Astrocyte of the spinal cord (primary cell): ENCODE measurements around the gene THEMIS2.
"Not testable (repeated sequence)": the region's sequence is repeated elsewhere in the genome, so short reads cannot be mapped to it uniquely, and the experiment has no call there.

Experiments used
- DNase-seq: peaks from one replicate; pipeline ENCODE4 v3.0.0; 2011; ENCODE audit warnings: low read depth, low spot score
- H3K4me3 ChIP-seq: 2 replicates; pipeline ENCODE4 v1.5.1; 2011; ENCODE audit warnings: low read depth, mild to moderate bottlenecking, low read length, moderate library complexity
- in situ Hi-C: cut with HindIII; loops from 2 replicates; pipeline ENCODE4 v1.10.0; 2017; ENCODE audit warnings: low sequenced_read_pairs
- TF ChIP-seq, protein P1 (sequence below): IDR thresholded peaks from 2 replicates; pipeline ENCODE4 v1.5.1; 2012; ENCODE audit warnings: low read depth, mild to moderate bottlenecking, low read length, inconsistent platforms

Gene THEMIS2

DNA sequence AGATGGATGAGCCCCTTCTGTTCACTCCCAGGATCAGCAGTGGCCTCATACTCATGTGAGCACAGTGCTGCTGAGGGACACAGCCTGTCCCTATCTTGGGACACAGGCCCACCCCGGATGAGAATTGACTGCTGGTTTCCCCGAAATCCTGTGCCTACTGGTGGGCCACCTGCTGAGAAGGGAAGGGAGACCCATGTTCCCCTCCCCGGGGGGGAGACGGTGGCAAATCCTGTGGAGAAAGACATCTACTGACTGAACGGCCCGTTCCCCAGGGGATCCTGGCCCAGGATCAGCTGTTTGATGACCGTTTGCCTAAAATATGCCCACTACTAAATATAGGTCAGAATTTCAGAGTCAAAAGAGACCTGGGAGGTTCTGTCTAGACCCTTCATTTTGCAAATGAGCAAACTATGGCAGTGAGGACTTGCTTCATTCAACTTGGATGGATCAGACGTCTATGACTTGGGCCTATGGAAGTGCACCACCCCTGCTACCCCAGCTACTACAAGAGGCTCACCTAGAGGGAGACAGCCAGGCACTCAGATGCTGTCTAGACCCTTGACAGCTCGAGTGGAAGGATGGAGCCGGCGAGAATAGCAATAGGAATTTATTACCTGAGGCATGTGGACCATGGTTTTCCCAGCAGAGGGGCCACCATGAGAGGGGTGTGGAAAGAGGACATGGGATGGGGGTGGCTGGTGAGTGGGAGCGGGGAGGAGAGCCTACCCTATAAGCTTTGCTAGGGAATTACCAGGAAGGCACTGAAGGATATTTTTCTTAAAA lies 15.6 kb upstream of the THEMIS2 start:
- no peak for DNase-seq
- no peak overlapping the region for H3K4me3 ChIP-seq
- in situ Hi-C loops: no loop called here
- TF ChIP-seq, protein P1, sequence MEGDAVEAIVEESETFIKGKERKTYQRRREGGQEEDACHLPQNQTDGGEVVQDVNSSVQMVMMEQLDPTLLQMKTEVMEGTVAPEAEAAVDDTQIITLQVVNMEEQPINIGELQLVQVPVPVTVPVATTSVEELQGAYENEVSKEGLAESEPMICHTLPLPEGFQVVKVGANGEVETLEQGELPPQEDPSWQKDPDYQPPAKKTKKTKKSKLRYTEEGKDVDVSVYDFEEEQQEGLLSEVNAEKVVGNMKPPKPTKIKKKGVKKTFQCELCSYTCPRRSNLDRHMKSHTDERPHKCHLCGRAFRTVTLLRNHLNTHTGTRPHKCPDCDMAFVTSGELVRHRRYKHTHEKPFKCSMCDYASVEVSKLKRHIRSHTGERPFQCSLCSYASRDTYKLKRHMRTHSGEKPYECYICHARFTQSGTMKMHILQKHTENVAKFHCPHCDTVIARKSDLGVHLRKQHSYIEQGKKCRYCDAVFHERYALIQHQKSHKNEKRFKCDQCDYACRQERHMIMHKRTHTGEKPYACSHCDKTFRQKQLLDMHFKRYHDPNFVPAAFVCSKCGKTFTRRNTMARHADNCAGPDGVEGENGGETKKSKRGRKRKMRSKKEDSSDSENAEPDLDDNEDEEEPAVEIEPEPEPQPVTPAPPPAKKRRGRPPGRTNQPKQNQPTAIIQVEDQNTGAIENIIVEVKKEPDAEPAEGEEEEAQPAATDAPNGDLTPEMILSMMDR: no peak

DNA sequence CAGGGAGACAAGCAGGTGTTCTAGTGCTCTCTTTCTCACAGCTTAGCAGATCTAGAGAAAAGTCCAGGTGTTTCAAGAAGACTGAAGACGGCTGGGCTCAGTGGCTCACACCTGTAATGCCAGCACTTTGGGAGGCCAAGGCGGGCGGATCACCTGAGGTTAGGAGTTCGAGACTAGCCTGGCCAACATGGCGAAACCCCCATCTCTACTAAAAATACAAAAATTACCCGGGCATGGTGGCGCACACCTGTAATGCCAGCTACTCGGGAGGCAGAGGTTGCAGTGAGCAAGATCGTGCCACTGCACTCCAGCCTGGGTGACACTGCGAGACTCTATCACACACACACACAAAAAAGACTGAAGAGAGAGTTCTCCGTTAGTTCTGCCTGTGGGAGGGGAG lies 14.8 kb upstream of the THEMIS2 start:
- H3K4me3 ChIP-seq, in situ Hi-C loops, DNase-seq: not testable (repeated sequence)

DNA sequence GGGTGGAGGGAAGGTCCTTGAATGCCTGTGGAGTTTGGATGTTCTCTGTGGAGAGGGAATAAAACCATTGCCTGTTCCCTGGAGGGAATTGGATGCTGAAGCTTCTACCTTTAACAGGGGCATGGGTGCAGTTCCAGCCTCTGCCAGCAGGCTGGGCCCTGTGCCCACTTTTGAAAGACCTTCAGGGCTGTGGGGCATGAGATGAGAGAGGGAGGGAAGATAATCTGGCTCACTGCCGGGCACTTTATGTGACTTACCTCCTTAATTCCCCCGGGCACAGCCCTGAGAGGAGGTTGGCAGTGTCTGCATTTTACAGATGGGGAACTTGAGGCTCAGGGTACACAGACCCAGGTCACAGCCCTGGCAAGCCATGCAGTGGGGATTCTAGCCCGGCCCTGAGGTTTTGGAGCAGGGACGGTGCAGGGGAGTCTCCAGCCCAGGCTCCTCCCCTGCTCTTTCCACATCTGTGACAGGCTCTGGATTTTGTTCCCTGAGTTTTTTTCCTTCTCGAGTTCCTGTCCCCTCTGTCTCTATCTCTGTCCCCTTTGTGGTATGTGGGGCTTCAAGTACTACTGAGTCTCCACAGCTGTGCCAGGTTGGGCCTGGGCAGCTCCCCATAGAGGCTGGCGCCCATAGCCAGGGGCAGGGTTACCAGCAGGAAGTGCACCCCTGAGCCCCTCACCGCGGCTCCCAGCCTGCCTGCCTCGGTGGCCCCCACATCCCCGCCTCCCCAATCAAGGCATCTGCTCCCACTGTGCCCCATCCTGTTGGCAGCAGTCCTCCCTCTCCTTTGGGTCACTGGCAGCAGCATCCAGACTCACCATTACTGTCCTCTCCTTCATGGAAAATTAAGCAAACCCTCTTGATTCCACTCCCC lies 14.0 kb upstream of the THEMIS2 start:
- TF ChIP-seq, protein P1: peak; percentile 99
- in situ Hi-C loops: no loop called here
- DNase-seq: peak; percentile 85
- no peak overlapping the region for H3K4me3 ChIP-seq

DNA sequence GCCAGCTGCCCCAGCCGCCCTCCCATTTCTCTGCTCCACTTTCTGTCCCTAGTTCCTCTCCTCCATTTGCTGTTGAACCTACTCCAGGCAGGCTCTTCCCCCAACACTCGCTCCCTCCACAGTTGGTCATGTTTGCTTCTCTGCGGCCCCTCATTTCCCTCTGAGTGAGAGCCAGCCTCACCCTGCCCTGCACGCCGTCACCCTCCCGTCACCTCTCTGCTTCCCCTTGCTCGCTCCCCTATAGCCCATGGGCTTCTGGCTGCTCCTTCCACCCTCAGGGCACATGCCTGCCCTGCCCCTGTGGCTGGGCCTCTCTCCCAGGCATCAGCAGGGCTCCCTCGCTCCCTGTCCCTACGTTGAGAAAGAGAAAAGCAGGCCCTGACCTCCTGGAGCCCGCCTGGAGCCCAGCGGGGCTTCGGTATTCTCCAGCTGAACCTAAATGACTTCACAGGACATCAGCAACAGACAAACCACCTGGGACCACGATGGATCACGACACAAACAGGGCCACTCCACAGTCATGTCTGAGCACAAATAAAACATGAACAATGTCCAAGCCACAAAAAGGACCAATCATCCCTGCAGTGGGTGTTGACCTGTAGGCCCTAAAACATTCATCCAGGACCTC lies 13.3 kb upstream of the THEMIS2 start:
- in situ Hi-C loops: no loop called here
- TF ChIP-seq, protein P1: no peak

DNA sequence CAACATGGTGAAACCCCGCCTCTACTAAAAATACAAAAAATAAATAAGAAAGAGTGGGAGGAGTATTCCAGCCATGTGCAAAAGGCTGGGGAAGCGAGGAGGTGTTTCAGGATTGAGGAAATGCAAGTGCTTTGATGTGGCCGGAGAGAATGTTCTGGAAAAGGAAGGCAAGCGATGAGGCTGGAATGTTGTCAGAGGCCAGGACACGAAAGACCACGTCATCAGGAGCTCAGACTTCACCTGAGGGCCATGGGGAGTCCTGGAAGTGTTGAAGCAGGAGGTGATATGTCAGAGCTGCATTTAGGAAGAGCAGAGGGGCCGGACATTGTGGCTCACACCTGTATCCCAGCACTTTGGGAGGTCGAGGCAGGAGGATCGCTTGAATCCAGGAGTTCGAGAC lies 10.9 kb upstream of the THEMIS2 start:
- in situ Hi-C loops: no loop called here
- H3K4me3 ChIP-seq: no peak overlapping the region
- no peak for DNase-seq
- TF ChIP-seq, protein P1: no peak

More for the DNA sequence above, 13.3 kb upstream of the THEMIS2 start:
- no peak for DNase-seq
- no peak overlapping the region for H3K4me3 ChIP-seq

DNA sequence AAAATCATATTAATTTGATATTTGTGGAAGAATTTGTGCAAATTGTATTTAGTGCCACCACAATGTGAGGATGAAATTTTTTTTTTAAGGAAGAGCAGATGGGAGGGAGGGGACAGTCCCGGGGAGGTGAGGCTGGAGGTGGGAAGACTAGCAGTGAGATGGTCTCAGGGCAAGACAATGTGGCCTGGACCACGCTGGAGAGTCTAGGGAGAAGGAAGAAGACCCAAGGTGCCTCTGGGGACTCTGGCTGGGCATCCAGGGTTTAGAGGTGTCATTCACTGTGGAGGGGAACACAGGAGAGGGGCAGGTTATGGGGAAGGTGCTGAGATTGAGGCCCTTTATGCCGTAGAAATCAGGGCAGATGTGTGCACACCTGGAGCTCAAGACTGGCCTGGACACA lies 10.3 kb upstream of the THEMIS2 start:
- in situ Hi-C loops: no loop called here
- DNase-seq: no peak
- TF ChIP-seq, protein P1: no peak
- no peak overlapping the region for H3K4me3 ChIP-seq
